Activated naive CD8-positive, alpha-beta T cell (primary cell): ENCODE data around the gene CYP26B1.
"Not testable (repeated sequence)": the region's sequence is repeated elsewhere in the genome, so short reads cannot be mapped to it uniquely, and the experiment has no call there.

ENCODE experiments used
- H3K27ac Mint-ChIP-seq: one replicate; pipeline ENCODE4 v1.8.0; 2021; ENCODE audit warnings: mixed read lengths
- H3K27me3 Mint-ChIP-seq: one replicate; pipeline ENCODE4 v1.8.0; 2021; ENCODE audit warnings: mixed read lengths
- H3K36me3 Mint-ChIP-seq: one replicate; pipeline ENCODE4 v1.8.0; 2021; ENCODE audit warnings: mixed read lengths
- H3K4me1 Mint-ChIP-seq: one replicate; pipeline ENCODE4 v1.8.0; 2021; ENCODE audit warnings: low read depth, mixed read lengths
- H3K4me3 Mint-ChIP-seq: one replicate; pipeline ENCODE4 v1.8.0; 2021; ENCODE audit warnings: mild to moderate bottlenecking, mixed read lengths
- H3K9me3 Mint-ChIP-seq: one replicate; pipeline ENCODE4 v1.8.0; 2021; ENCODE audit warnings: low read depth, mixed read lengths

CYP26B1 gene

DNA sequence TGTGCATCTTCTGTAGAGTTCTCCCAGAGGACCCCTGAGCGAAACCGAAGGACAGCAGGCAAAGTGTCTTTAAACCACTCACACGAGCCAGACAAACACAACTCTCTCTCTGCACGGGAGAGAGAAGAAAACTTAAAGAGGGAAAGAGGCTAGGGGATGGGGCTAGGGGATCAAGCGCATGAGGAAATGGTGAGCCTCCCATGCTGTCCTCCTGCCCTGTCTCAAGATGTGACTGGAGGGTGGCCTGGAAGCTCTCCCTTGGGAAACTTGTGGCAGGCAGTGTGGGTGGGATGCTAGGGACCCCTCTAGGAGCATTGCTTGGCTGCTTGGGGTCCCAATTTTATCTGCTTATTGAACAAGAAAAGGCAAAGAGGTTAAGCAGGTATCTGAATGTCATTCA, 44.5 kb downstream of the CYP26B1 start:
- no peaks in the 10 kb centered on the region for H3K36me3 Mint-ChIP-seq
- peaks cover 6% of the 10 kb centered on the region for H3K27me3 Mint-ChIP-seq
- no peaks in the 10 kb centered on the region for H3K4me1 Mint-ChIP-seq
- H3K27ac Mint-ChIP-seq, result no peak overlapping the region
- H3K9me3 Mint-ChIP-seq, result no peaks in the 10 kb centered on the region
- H3K4me3 Mint-ChIP-seq, result no peak overlapping the region

- no peak overlapping the region for H3K4me3 Mint-ChIP-seq
- no peak overlapping the region for H3K27ac Mint-ChIP-seq
- H3K4me1 Mint-ChIP-seq, result no peaks in the 10 kb centered on the region
- no peaks in the 10 kb centered on the region for H3K9me3 Mint-ChIP-seq
- peaks cover 4% of the 10 kb centered on the region for H3K27me3 Mint-ChIP-seq
- H3K36me3 Mint-ChIP-seq, result no peaks in the 10 kb centered on the region
Observed at GRCh38 chr2:72098935-72099334, 48.7 kb downstream of the CYP26B1 start.

GRCh38 chr2:72097276-72097675, 50.4 kb downstream of the CYP26B1 start:
- Mint-ChIP-seq H3K27ac (no peak overlapping the region), H3K4me1 (no peaks in the 10 kb centered on the region), H3K9me3 (no peaks in the 10 kb centered on the region), H3K4me3 (no peak overlapping the region), H3K36me3 (no peaks in the 10 kb centered on the region), H3K27me3 (peaks cover 3% of the 10 kb centered on the region)

DNA sequence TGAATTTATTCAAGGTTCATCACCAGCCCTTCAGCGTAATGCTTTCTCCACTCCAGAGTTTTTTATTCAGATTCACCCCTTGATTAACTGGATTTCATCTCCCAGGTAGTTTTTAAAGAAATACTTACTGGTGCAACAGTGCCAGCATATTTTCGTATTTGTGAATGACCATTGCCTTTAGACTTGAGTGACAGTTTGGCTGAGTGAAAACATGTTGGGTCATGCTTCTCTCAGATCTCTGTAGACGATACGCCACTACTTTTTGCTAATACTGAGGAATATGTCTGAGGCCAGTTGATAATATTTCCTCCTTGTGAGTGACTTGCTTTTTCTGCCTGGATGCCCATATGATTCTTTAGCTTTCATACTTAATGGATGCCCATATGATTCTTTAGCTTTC, 51.5 kb downstream of the CYP26B1 start:
- Mint-ChIP-seq H3K4me1 (no peaks in the 10 kb centered on the region), H3K9me3 (no peaks in the 10 kb centered on the region), H3K36me3 (no peaks in the 10 kb centered on the region), H3K27me3 (peaks cover 3% of the 10 kb centered on the region), H3K27ac (no peak overlapping the region), H3K4me3 (no peak overlapping the region)

- Mint-ChIP-seq H3K4me1 (no peaks in the 10 kb centered on the region), H3K27ac (no peak overlapping the region), H3K4me3 (no peak overlapping the region), H3K27me3 (peaks cover 4% of the 10 kb centered on the region), H3K9me3 (no peaks in the 10 kb centered on the region), H3K36me3 (no peaks in the 10 kb centered on the region)
Observed at GRCh38 chr2:72095364-72095763, 52.3 kb downstream of the CYP26B1 start.

GRCh38 chr2:72094701-72095100, 53.0 kb downstream of the CYP26B1 start:
- peaks cover 5% of the 10 kb centered on the region for H3K27me3 Mint-ChIP-seq
- H3K36me3 Mint-ChIP-seq, result no peaks in the 10 kb centered on the region
- H3K27ac Mint-ChIP-seq, result no peak overlapping the region
- H3K4me1 Mint-ChIP-seq, result no peaks in the 10 kb centered on the region
- H3K9me3 Mint-ChIP-seq, result no peaks in the 10 kb centered on the region
- no peak overlapping the region for H3K4me3 Mint-ChIP-seq

GRCh38 chr2:72092111-72092510, 55.6 kb downstream of the CYP26B1 start:
- H3K27me3 Mint-ChIP-seq, result peaks cover 3% of the 10 kb centered on the region
- no peak overlapping the region for H3K4me3 Mint-ChIP-seq
- H3K9me3 Mint-ChIP-seq, result no peaks in the 10 kb centered on the region
- no peaks in the 10 kb centered on the region for H3K36me3 Mint-ChIP-seq
- H3K27ac Mint-ChIP-seq, result no peak overlapping the region
- H3K4me1 Mint-ChIP-seq, result no peaks in the 10 kb centered on the region

DNA sequence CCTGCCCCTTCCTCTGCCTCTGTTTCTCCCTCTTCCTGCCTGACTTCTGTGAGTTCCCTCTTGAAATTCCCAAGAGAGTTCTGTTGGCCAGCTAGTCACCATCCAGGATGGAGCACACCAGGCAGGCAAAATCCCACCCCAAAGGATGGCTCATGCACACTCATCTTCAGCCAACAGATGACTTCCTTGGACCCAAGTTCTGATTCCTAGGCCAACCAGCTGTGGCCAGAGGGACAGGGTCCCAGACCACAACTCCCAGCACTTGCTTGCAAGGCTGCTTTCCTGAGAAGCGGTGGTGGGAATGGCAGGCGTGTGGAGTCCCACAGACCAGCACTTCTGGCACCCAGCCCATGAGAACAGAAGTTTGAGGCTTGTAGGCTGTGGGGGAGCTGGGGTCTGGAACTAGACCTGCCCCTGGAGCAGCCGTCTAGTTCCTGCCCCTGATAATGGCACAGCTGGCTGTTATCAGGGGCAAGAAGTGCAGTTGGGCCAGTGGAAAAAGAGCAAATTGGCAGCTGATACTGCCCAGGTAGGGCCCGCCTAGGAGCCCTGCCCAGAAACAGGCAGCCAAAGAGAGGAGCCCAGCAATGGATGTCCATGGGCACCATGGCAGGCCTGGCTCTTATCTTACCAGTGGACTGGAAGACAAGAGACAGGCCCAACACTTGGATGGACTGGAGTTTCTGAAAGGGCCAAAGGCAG, 56.7 kb downstream of the CYP26B1 start:
- Mint-ChIP-seq H3K4me1 (no peaks in the 10 kb centered on the region), H3K27ac (no peak overlapping the region), H3K36me3 (no peaks in the 10 kb centered on the region), H3K9me3 (no peaks in the 10 kb centered on the region), H3K27me3 (peaks cover 3% of the 10 kb centered on the region), H3K4me3 (no peak overlapping the region)

DNA sequence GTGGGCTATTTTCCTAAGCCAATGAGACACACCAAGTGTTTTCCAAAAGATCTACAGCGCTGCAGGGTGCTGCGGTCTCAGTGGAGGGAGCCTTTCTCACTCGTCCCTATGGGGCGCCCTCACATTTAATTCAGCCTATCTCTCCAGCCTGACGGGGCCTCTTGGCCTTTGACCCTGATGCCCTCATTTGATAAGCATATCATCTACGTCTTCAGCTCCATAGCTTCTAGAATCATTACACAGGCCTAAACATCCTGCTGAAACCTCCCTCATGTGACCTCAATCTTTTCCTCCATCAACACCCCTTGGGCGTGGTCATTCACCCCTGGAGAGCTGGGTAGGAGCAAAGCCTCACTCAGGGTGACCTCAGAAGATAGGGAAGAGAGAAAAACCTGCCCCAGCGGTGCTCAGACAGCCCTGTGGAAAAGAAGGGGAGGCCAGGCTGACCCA, 57.4 kb downstream of the CYP26B1 start:
- Mint-ChIP-seq H3K4me1 (no peaks in the 10 kb centered on the region), H3K9me3 (no peaks in the 10 kb centered on the region), H3K4me3 (no peak overlapping the region), H3K27me3 (peaks cover 3% of the 10 kb centered on the region), H3K36me3 (no peaks in the 10 kb centered on the region), H3K27ac (no peak overlapping the region)

- Mint-ChIP-seq H3K27ac (no peak overlapping the region), H3K9me3 (no peaks in the 10 kb centered on the region), H3K4me1 (no peaks in the 10 kb centered on the region), H3K4me3 (no peak overlapping the region), H3K27me3 (peaks cover 3% of the 10 kb centered on the region), H3K36me3 (no peaks in the 10 kb centered on the region)
Observed at GRCh38 chr2:72089537-72089936, 58.1 kb downstream of the CYP26B1 start.

- H3K9me3 Mint-ChIP-seq, result no peaks in the 10 kb centered on the region
- no peak overlapping the region for H3K4me3 Mint-ChIP-seq
- peaks cover 2% of the 10 kb centered on the region for H3K27me3 Mint-ChIP-seq
- H3K36me3 Mint-ChIP-seq, result no peaks in the 10 kb centered on the region
- H3K4me1 Mint-ChIP-seq, result no peaks in the 10 kb centered on the region
- H3K27ac Mint-ChIP-seq, result no peak overlapping the region
Observed at GRCh38 chr2:72089028-72089427, 58.6 kb downstream of the CYP26B1 start.

DNA sequence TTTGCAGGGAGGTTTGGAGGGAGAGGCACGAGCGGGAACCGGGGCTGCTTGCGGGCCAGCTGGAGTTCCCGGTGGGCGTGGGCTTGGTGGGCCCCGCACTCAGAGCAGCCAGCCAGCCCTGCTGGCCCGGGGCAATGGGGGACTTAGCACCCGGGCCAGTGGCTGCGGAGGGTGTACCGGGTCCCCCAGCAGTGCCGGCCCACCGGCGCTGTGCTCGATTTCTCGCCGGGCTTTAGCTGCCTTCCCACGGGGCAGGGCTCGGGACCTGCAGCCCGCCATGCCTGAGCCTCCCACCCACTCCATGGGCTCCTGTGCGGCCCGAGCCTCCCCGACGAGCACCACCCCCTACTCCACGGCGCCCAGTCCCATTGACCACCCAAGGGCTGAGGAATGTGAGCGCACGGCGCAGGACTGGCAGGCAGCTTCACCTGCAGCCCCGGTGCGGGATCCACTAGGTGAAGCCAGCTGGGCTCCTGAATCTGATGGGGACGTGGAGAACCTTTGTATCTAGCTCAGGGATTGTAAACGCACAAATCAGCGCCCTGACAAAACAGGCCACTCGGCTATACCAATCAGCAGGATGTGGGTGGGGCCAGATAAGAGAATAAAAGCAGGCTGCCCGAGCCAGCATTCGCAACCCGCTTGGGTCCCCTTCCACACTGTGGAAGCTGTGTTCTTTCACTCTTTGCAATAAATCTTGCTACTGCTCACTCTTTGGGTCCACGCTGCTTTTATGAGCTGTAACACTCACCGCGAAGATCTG, 60.6 kb downstream of the CYP26B1 start:
- H3K4me1 Mint-ChIP-seq, H3K4me3 Mint-ChIP-seq, H3K27ac Mint-ChIP-seq, H3K36me3 Mint-ChIP-seq, H3K27me3 Mint-ChIP-seq, H3K9me3 Mint-ChIP-seq: not testable (repeated sequence)

DNA sequence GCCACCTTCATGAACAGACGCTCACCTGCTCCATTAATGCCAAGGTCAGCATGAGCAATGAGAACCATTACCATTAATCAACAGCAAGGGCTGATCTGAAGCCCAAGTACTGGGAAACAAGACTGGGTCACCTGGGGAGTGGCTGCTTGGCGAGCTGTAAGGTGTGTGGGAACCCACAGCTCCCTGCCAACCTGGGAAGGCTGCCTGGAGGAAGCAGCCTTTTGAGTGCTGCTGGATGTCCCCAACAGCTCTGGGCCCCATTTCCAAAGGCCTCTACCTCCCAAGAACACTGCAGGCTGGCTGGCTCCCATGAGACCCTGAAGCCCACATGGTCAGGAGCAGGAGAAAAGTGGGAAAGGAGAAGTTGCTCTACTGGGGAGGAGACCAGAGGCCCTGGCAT, 62.1 kb downstream of the CYP26B1 start:
- no peaks in the 10 kb centered on the region for H3K4me1 Mint-ChIP-seq
- H3K9me3 Mint-ChIP-seq, result no peaks in the 10 kb centered on the region
- H3K27ac Mint-ChIP-seq, result no peak overlapping the region
- H3K4me3 Mint-ChIP-seq, result no peak overlapping the region
- H3K27me3 Mint-ChIP-seq, result peaks cover 6% of the 10 kb centered on the region
- no peaks in the 10 kb centered on the region for H3K36me3 Mint-ChIP-seq

GRCh38 chr2:72085036-72085435, 62.6 kb downstream of the CYP26B1 start:
- H3K9me3 Mint-ChIP-seq, result no peaks in the 10 kb centered on the region
- no peak overlapping the region for H3K27ac Mint-ChIP-seq
- H3K36me3 Mint-ChIP-seq, result no peaks in the 10 kb centered on the region
- H3K27me3 Mint-ChIP-seq, result peaks cover 4% of the 10 kb centered on the region
- H3K4me1 Mint-ChIP-seq, result no peaks in the 10 kb centered on the region
- H3K4me3 Mint-ChIP-seq, result no peak overlapping the region

- Mint-ChIP-seq H3K9me3 (no peaks in the 10 kb centered on the region), H3K36me3 (no peaks in the 10 kb centered on the region), H3K27me3 (peaks cover 4% of the 10 kb centered on the region), H3K27ac (no peak overlapping the region), H3K4me1 (no peaks in the 10 kb centered on the region), H3K4me3 (no peak overlapping the region)
Observed at GRCh38 chr2:72084584-72084976, 63.1 kb downstream of the CYP26B1 start.
